ENCODE data around the gene PPP2R2C.

The PPP2R2C gene

DNA sequence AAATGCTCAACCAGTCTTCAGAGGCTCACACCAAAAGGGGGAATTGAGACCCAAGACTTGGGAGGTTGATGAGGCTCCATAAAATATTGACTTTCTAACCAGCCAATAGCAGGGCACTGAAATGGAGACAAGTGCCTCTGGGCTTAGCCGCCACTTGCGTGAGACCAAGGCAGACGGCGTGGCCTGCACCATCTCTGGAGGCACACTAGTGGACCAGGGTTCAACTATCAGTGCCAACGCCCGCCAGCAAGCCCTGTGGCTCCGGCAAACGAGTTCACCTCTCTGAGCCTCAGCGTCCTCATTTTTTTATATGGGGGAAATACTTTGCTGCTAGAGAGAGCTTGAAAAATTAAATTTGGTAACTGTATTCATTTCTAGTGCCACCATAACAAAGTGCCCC lies 50.3 kb downstream of the PPP2R2C start:
- no peak for DNase-seq

DNA sequence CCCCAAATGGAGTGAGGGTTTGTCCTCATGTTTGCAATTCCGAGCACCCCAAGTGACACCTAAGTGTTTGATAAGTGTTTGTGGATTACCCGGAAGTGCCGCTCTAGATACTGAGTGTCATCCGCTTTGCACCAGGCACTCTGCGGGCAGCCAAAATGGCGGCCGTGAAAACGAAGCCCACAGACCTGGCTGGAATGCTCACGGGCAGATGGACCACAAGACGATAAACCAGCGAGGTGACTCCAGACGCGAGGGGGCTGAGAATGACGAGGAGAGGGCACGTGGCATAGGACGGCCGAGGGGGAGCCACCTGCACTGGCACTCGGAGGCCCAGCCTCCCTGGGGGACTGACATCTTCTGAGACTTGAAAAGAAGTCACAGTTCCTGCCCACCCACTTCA lies 51.0 kb downstream of the PPP2R2C start:
- no peak for DNase-seq

DNA sequence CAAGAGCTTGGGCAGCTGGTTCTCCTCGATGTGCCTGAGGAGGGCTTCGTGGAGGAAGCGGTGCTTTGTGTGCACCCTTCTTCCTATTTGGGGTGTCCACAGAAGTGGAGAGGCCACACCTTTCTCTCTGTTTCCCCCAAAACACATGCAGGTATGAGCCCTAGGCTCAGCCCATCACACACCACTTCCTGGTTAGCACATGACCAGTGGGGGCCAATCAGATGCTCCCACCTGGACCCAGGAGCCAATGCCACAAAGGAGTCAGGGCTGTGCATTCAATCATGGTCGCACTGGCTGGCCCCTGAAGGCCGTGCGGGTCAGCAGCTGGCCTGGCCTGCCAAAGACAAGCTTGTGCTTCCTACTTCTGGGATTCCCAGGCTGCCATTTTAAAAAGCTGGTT lies 51.4 kb downstream of the PPP2R2C start:
- DNase-seq: no peak

DNA sequence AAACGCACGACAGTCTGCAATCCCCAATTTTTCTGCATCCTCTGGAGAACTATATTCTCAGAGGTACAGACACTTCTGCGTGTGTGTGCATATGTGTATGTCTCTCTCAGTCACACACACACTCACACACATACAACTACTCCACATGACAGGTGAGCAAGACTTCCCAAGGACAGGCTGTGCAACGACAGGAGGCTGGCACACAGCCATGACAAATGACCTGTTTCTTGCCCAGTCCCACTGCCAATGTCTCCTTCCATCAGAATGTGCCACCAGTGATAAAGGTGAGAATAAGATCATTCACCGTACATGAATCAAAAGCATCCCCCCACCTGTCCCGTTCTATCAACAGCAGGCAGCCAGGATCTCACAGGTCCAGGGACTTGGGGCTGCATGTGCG lies 52.4 kb downstream of the PPP2R2C start:
- DNase-seq: no peak

DNA sequence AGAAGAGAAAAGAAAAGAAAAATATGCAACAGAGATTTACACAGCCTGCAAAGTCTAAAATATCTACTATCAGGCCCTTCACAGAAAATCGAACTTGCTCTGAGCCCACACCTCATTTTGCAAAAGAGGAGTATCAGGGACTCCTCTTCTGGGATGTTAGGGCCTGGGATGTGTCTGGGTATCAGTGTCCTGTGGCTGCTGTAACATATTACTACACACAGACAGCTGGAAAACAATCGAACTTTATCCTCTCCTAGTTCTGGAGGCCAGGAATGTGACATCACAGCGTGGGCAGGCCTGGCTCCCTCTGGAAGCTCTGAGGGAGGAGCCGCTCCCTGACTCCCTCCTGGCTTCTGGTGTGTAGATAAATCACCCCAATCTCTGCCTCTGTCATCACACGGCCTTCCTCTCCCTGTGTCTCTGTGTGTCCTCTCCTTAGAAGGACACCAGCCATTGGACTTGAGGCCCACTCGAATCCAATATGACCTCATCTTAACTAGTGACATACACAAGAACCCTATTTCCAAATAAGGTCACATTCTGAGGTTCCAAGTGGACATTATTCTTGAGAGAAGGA lies 52.9 kb downstream of the PPP2R2C start:
- DNase-seq: no peak

DNA sequence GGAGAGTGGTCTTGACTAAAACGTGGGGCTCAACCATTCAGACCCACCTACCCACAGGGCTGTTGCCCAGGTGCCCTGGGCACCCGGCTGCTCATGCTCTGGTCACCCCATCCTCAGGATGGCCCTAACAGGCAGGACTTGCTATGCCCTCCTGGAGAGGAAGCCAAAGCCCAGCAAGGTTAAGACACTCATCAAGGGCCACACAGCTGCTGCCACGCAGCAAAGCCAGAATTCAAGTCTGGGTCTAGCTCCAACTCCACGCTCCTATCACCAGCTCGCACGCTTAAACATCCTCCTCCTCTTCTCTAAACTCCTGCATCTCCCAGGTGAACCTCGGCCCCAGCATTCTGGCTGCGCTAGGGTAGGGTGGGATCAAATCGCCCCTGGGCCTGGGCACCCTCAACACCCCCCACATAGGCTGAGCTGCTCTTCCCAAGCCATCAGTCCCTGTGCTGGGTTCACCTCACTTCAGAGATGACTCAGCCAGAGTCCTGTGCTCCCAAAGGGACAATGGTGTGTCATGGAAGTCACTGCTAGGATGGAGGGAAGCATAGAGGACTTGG lies 54.1 kb downstream of the PPP2R2C start:
- no peak for DNase-seq

DNA sequence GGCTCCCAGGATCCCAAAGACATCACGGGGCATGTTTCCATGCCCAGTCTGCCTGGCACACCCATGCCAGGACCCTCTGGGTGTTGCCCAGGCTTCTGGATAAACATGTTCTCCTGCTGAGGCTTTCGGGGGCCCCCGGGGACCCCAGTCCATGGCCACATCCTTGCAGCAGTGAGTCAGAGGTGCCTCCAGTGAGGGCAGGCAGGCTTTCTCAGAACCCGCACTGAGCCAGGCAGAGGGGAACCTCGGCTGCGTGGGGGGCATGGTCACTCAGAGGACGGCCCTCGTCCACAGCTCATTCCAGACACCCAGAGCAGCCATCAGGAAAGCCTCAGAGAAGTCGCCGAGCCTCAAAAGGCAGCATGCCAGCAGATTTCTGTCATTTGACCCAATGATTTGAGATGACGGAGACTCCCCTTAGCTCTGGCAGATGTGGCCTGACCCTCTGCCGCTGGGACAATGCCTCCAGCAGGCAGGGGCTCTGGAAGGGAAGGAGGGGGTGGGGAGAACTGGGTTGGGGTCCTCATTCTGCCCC lies 54.8 kb downstream of the PPP2R2C start:
- no peak for DNase-seq

DNA sequence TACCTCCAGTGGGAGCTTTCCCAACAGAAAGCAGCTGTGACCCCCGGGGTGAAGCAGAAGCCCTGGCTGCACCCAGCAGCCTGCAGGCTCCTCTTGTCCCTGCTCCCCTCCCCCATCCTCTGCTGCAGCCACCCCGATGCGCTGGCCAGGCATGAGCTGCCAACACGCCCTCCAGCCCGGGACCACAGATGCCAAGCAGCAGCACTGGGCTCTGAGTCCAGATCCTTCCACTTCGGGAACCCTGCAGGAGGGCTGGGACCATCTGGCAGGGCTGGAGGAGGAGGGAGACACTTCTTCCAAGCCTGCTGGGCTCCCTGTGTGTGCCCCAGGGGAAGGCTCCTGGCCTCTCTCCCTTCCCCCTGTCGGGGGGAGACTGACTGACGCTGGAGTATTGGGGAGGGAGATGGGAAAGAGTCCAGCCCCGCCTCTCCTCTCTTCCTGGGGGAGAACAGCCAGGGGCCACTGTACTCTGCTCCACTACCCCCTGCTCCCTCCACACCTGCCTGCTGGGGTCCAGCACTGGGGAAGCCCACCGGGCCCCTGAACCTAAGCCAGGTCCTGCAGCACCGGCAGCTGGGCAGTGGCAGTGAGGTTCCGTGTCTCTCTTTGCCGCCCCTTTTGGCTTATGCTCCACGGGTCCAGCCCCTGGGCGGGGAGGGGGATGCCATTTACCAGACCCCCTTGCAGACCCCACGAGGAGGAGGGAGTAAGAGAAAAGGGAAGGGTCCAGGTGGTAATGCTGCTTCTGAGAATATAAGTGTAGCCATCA lies 55.7 kb downstream of the PPP2R2C start:
- no peak for DNase-seq

DNA sequence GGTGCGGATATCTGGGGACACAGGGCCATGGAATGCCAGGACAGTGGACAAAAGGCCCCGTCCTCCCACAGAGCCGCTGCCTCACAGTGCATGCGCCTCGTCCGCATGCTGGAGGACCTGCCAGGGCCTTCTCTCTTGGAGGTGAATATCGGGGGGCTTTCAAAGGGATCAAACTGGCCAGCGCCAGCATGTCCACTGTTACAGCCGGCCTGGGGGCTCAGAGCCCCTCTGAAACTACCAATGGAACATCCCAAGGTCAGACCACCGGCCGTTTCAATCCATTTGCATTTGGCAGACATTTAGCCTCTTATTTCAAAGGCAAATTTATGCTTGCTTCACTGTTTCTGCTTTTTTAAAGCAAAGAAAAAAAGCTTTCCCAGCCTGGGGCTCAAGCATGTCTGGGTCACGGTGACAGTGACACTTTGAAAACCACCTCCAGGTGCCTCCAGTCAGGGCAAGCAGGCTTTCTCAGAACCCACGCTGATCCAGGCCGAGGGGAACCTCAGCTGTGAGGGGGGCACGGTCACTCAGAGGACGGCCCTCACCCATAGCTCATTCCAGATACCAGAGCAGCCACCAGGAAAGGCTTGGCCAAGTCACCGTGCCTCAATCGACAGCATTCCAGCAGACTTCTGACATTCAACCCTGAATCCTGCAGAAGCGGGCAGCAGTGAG lies 57.2 kb downstream of the PPP2R2C start:
- DNase-seq: no peak

DNA sequence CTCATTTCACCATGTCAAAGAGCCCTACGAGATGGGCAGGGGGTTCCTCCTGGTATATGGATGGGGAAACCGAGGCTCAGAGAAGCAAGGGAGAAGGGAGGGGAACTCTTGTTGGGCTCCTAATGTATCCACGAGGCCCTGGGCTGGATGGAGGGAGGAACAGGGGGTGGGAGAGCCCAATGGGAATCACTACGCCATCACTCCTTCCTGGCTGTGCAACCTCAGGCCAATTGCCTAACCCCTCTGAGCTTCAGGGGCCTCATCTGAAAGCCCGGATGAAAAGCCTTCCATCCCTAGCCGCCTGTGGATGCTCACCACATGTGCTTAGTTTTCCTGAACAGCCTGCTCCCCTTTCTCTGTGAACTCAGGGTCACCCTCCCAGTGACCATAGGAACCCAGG lies 57.8 kb downstream of the PPP2R2C start:
- DNase-seq: no peak

DNA sequence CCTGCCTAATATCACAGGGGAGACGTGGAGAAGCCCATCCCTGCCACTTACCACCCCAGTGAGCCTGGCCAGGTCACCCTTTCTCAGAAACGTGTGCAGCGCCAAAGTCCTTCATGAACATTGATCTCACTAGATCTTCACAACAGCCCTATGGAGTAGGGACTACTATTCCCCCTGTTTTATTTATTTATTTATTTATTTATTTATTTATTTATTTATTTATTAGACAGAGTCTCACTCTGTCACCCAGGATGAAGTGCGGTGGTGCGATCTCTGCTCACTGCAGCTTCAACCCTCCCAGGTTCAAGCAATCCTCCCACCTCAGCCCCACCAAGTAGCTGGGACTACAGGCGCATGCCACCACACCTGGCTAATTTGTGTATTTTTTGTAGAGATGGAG lies 61.8 kb downstream of the PPP2R2C start:
- no peak for DNase-seq

DNA sequence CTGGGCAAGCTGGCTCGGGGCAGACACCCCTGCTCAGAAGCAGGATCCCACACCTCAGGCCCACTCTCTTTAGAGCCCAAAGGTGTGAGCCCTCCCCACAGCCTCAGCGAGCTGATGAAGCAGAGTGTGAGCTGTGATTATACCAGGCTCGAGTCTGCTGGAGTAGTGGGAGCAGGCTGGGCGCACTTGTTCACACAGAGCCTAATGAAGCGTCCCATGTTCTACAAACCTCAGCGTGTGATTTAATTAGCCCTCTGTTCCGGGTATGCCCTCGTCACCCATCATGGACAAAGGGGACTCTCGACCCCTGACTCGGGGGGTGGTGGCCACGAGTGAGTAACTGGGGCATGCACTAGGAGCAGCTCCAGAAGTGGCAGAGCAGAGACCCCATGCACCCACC lies 62.3 kb downstream of the PPP2R2C start:
- no peak for DNase-seq

DNA sequence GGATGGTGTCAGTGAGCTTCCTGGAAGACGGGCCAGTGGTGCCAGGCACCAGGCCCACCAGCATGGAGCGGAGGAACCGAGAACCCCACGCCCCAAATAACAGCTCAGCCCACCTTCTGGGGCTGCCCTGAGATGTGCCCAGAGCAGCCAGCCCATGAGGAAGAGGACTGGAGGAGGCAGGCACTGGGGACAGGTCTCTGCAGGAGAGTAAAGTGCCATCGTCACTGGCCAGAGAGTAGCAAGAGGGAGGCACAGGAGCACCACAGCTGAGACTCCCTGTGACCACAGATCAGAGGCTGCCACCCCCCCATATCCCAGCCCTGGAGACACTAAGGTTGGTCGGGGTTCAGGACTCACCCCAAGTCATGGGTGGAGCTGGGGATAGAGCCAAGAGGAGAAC lies 63.0 kb downstream of the PPP2R2C start:
- no peak for DNase-seq

DNA sequence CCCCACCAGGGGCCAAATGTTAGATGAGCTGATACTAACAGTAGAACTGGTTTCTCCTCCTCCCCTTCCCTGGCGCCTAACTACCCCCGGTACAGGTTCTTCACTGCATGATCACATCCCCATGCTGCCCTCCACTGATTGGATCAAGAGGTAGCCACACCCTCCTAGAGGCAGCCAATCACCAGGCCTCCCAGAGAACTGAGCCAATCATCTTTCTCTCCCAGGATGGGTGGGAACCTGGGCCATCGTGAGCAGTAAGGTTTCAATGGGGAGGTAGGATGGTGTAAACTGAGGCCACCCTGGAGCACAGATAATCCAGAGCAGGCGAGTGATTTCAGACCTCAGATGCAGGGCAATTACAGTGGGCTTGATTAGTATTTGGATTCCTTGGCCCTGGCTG lies 64.2 kb downstream of the PPP2R2C start:
- no peak for DNase-seq

DNA sequence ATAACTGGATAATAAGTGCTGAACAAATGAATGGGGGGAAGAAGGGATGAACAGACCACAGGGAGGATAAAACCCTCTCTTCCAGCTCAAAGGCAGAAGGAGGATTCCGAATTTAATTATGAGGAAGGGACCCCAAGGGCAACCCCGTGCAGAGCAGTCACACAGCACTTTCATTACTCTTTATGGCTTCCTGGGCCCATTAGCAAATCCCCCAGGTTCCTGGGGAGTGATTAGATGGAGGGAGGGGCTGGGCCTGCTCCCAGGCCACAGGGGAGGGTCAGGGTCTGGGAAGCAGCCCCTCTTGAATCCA lies 67.1 kb downstream of the PPP2R2C start:
- DNase-seq: no peak

DNA sequence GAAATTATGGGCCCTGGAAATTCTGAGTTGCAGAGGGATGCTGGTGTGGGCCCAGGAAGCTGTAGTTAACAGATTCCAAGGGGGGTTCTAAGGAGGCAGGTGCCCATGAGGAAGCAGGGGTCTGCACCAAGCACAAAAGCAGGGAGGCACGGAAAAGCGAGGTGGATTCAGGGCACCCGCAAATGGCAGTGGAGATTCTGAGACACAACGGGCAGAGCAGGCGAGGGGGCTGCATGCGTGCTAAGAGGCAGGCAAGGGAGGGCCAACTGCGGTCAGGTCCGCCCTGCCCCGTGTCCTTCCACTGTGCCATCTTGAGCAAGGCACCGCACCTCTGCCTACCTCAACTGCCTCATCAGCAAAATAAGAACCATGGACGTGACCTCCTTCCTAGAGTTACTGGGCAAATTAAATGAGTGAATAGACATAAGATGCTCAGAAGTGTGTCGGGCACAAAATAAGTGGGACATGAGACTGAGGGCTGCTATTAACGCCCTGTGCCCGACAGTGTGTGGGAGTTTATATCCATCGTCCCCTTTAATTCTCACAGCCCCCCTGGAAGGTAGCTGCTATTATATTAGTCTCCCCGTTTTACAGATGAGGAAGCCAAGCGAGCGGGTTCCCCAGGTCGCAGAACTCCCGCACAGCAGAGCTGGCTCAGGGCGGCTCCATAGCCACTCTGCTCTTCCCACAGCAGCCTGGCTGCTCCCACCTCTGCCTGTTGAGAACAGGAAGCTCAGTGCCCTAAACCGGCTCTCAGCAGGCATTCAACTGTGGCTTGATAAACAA lies 67.6 kb downstream of the PPP2R2C start:
- DNase-seq: no peak

DNA sequence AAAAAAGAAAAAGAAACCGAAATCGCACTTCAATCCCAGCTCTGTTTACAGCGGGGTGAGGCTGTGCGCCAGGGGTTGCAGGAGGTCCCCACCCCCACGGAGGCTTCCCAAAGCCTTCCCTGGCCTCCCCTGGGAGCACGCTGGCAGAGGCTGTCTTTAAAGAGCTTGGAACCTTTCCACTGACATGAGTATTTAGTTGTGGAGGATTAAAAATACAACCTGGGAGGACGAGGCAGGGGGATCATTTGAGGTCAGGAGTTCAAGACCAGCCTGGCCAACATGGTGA lies 69.1 kb downstream of the PPP2R2C start:
- DNase-seq: no peak

DNA sequence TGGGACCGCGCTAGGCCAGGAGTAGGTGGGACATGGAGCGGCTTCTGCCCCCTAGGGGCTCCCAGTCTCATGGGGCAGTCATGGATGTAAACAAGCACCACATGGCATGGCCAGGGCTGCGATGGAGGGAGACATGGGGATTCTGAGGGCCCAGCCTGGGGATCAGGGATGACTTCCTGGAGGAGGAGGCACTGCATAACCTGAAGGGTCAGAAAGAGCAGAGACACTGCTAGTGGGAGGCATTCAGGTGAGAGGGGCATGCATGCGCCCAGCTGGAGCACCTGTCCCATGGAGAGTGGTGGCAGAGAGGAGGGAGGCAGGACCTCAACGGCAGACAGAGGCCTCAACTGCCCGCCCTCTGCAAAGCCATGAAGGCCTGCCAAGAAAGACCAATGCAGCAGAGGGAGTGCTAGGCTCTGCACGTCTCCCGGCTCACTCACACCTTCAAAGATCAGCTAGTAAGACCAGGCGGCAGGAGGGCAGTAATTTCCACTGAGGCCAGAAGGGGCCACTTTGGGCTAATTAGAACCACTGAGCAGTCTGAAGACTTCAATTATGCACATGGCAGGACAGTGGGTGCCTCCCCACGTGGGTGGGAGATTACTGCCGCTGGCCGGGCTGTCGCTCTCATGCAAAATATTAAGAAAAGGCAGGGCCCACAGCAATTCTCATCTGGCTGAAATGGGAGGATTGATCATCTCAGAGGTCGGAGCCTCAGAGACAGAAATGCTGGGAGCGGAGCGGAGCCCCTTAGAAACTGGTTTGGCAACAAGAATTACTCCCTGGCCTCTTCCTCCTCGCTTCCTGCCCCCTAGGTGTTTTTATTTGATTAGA lies 69.6 kb downstream of the PPP2R2C start:
- DNase-seq: no peak

DNA sequence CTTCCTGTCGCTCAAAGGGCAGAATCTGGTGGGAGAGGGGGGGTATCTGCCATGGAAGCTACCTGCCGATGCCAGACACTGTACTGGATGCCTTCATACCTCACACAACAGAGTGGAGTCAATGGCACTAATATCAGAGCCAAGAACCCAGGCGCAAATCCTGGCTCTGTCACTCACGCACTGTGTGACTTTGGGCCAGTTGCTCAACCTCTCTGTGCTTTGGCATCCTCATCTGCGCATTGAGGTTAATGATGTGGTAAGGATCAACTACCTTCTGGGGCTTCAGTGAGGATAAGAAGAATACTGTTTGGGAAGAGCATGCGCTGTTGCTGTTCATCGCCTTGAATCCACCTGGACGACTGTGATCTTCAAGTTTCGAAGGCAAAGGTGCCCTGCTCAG lies 70.6 kb downstream of the PPP2R2C start:
- DNase-seq: no peak

DNA sequence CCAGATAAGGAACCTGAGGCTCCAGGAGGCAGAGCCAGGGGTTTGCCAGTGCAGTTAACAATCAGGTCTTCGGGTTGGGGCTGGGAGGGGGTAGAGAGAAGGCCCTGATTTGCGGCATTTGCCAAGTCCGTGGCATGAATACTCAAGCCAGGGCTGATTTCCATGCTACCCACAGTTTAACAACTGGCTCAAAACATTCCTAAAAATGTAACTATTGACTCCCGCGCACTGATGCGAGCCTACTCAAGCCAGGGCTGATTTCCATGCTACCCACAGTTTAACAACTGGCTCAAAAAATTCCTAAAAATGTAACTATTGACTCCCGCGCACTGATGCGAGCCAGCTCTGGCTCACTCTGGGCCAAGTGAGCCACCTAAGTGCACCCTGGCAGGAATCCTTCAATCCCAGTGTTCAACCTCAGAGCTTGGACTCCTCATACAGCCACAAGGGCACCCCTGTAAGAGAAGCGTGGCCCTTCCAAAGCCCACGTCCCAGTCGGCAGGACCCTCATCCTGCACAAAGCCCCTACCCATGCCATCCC lies 75.6 kb downstream of the PPP2R2C start:
- DNase-seq: no peak

DNA sequence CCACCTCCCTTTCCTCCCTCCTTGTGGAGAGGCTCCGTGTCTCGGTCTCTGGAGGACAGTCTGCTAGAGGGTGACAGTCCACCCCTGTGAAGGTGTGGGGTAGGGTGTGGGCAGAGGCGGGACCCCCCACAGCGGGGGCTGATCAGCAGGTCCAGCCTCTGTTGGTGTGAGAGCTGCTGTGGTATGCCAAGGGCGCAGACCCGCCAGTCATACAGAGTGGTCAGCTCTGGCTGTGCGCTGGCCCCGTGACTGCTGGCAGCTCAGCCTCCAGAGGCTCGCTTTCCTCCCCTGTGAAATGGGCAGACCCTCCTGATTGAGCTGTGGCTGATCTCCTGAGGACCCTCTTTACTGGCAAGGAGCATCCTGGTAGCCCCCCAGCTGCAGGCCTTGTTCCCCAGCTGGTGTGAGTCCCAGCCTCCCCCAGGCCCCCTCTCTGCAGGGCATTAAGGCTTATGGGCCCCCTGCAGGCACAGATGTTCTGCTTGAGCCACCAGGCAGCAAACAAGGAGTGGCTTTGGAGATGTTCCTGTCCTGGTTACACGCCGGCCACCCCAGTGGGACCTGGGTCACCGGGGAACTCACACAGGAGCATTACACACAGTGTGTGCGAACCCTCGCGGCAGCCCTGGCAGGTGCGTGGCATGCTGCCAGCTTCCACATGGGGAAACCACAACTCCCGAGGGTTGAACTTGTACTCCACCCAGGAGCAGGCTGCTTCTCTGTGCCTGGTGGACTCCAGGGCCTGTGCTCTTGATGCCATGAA lies 76.8 kb downstream of the PPP2R2C start:
- no peak for DNase-seq
